HG03045 (cell line): ENCODE results near the gene ATOSA.

Experiments
- ATAC-seq: cut with Tn5 transposase; IDR thresholded peaks from one replicate; pipeline ENCODE4 v1.9.1; 2021; ENCODE audit warnings: mild to moderate bottlenecking, moderate library complexity; ENCODE audit not compliant: unreplicated experiment

Gene ATOSA

DNA sequence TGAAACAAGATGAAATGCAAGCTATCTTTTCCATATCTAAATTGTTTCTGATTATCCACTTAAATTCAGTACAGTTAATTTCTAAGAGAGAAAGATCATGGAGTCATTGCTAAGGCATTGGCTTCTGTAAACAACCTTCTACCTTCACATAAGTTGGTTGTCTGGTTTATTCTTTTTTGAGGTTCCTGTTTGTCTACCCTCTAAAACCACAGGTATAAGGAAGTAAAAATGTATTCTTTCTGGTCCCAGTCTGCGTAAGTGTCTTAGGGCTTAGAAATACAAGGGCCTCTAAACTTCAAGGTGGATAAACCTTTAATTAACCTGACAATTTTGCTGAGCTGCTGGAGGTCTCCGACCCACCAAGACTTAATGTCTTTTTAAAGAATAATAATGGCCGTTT is 3.6 kb upstream of the ATOSA start:
- ATAC-seq, result no peak

DNA sequence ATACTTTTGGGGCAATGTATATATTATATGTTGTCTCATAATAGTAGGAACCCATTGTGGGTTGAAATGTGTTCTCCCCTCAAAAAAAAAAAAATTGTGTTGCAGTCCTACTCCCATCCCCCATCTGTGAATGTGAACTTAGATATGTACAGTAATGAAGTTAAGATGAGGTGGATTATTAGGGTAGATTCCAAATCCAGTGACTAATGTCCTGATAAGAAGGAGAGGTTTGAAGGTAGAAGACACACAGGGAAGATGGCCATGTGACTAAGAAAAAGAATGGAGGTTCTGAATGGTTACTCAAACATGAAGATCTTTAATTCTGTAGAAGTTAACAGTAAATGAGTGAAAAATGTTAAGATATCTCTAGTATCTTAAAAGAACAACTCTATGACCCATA is 3.0 kb upstream of the ATOSA start:
- ATAC-seq, result no peak

DNA sequence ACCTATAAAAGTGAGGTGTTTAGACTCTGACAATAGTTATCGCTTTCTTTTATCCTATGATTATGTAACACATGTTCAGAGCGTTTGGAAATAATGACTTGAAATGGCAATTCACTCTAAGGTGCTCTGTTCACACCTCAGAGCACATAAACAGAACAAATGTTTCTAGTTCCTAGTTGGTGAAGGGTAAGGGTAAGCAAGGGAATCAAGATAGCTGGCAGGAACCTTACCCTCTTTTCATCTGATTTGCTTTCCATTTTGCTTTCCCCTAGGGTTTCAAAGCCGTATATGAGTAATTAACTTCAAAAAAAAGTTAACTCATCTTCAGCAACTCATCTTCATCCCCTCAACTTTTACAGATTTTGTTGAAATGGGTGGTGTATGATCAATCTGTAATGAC is 2.3 kb upstream of the ATOSA start:
- ATAC-seq, result no peak

DNA sequence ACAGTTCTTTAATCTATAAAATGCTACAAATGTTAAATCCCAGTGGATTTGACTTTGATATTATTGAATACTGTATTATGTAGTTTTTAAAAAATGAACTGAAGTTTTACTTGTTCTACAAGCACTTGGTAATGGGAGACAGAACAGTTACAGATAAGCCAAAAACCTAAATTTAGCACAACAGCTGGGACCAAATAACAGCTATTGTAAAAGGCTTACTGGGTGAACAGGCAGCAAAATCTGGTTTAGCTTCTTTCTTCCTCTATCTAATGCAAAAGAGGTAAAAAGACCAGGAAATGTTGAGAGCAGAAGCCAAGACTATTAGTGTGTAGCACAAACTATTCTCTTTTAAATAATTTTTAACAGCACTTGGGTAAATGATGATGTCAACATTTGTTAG is 1.6 kb upstream of the ATOSA start:
- ATAC-seq, result no peak

DNA sequence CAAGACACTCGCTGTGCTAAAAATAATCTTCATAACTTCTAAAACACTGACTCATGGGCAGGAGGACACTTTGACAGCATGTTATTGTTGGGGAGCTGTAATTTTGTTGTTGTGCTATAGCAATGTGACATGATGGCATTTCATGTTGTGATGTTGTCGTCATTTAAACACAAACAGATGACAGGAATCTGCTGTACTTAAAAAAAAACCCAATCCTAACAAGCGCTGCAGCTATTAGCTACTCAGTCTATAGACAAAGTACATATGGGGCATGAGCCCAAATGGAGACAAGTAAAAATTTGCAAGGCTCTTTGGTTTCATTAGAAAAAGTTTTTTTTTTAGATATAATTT is 828 bp upstream of the ATOSA start:
- no peak for ATAC-seq

DNA sequence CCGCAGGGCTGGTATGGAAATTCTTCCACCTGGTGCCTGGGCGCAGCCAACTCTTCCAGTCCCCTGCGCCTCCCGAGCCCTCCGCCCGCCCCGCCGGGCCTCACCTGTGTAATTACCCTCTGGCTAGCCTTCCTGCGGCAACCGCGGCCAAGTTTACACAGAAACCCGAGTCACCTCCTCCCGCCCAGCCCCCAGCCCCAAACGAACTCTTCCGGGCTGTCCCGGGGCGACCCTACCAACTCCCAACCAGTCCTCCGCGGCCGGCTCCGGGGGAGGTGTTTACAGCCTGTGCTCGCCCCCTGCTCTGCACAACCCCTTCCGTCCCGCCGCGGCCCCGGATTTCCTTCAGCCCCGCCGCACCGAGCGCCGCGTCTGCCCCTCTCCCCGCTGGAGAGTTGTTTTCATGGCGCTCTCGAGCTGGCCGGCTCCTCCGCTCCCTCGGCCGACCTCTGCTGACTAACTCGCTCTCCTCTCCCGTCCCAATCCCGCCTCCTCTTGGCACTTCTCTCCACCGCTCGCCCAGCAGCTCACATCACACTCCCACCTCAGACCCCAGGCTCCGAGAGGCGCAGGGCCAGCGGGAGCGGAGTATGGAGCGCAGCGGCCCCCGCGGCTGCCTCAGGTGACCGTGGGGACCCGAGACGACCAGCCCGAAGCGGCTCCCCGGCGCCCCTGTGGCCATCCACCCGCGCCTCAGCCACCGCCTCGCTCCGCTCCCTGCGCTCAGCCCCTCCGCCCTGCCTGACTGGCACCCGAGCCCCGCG is 538 bp downstream of the ATOSA start:
- peak; percentile 28 for ATAC-seq

DNA sequence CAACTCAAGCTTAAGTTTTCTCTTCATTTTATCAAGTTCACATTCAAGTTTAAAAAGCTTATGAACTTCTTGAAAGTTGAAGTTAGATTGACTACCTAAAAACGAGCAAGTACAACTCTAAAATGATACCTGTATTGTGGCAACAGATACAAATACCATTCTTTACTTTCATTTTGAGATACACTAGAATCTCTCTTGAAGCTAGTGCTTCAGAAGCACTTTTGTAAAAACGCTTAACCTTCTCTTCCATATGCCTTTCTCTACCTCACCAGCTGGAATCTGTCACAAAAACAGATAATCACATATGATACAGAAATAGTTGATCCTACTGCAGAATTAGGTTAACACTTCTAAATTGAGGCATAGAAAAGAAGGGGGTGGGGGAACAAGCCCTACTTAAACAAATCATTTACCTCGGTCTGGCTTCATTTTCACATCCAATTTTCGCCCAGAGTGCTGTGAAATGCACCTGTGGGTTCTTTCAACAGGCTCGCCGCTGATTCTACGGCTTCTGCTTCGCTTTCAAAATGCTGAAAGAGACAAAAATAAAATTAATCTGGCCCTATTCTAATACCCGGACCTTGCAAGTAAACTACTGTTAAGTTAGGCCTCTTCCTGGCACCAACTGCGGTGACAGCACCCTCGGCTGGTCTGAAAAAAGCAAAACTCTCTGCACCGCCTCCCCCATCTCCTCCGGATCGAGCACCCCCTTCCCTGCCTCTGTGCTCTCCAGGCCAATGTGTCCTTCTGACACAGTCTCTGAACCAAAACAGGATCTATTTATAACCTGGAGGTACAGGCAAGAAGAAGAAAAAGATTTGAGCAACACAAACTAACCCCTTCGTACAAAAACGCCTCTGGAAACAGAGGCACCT is 1.4 kb downstream of the ATOSA start:
- ATAC-seq, result peak; percentile 29

DNA sequence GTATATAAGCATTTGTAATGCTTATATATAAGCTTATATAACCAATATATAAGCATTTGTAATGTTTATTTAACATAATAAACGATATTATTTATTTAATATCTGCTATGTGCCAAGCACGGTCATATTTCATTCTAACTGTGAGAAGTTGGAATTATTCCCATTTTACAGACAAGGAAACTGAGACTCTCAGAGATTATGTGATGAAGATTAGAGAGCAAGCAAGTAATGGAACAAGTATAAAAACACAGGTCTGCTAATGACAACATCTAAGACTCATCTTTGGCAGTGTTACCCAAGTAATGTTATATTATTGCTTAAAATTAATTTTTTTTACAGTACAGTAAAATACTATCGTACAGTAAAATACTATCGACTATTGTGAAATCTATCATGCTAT is 4.4 kb downstream of the ATOSA start:
- ATAC-seq, result no peak

DNA sequence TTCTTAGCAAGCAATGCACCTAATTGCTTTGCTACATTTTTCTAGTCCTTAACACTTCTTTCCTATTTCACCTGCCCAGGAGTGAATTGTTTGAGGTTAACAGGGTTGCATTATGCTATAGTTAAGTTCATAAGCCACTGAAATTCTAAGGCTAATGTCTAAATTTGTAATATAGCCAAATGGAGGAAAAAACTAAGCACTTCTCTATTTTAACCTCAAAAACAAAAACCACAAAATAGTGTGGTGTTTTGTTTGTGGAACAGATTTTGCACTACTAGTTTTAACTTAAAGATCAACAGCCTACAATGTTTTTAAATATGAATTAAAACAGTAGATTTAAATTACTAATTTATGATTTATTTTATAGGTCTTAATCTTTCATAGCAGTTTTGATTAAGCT is 5.5 kb downstream of the ATOSA start:
- no peak for ATAC-seq

DNA sequence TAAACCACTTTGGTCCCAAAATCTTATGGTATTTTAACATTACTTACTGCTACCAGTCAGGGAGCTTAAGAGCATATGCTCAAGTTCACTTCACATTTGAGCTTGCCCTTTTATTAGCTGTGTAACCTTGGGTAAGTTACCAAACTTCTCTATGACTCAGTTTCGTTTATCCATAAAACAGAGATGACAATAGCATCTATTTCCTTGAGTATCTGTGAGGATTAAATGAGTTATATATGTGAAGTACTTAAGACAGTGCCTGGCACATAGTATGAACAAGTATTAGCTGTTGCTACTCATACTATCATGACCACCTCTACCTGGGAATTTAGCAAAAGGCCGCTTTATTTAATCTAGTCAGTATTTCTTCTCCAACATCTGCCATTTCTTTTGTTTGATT is 5.9 kb downstream of the ATOSA start:
- no peak for ATAC-seq

DNA sequence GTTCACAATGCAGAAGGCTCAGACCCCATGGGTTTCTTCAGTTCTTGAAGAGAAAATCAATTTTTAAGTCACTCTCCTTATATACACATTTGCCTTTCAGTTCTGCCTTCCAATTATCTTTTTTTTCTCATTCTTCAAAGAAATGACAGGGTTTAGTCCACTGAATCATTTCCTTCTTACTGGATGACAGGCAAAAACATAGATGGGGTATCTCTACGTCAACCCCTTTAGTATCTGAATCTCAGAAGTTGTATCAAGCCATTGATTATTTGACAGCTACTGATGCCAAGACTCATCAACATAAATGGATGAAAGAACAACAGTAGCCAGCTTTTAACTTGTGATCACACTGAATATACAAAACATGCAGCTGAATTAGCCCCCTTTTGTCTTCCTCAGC is 6.5 kb downstream of the ATOSA start:
- no peak for ATAC-seq

DNA sequence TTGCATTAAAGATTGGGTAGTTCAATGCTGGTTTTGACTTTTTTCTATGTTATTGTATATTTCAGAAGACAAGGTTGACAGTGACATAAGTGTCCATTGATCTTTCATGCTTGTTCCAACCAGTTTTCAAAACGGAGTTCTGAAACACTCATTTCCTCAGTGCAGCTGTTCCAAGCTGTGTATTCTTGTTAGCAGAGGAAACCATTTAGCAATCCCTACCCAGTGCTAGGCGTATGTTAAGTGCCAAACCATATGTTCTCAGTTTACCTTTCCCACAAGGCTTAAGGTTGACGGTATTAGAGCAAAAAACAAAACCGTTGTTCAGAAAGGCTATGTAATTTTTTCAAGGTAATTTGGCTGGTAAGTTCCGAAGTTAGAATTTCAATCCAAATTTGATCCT is 9.1 kb downstream of the ATOSA start:
- ATAC-seq, result no peak

DNA sequence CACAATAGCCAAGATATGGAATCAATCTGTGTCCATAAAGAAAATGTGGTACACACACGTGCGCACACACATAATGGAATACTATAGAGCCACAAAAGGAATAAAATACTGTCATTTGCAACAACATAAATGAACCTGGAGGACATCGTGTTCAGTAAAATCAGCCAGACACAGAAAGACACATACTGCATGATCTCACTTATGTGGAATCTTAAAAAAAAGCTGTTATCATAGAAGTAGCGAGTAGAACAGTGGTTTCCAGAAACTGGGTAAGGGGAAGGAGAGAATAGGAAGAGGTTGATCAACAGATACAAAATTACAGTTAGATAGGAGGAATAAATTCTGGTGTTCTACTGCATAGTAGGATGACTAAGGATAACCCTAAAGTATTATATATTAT is 11.1 kb downstream of the ATOSA start:
- no peak for ATAC-seq

DNA sequence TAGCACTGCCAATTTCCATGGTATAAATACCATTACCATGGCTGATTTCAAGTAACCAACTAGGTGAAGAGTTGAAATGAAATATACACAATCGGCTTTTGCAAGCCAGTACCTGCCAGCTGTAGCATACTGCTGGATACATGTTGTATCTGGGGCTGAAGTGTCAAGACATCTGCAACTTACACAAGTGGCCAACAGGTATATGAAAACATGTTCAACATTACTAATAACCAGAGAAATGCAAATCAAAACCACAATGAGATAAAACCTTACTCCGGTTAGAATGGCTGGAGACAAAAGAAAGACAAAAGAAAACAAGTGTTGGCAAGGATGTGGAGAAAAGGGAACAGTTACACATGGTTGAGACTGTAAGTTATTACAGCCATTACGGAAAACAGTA is 11.6 kb downstream of the ATOSA start:
- peak; percentile 61 for ATAC-seq

DNA sequence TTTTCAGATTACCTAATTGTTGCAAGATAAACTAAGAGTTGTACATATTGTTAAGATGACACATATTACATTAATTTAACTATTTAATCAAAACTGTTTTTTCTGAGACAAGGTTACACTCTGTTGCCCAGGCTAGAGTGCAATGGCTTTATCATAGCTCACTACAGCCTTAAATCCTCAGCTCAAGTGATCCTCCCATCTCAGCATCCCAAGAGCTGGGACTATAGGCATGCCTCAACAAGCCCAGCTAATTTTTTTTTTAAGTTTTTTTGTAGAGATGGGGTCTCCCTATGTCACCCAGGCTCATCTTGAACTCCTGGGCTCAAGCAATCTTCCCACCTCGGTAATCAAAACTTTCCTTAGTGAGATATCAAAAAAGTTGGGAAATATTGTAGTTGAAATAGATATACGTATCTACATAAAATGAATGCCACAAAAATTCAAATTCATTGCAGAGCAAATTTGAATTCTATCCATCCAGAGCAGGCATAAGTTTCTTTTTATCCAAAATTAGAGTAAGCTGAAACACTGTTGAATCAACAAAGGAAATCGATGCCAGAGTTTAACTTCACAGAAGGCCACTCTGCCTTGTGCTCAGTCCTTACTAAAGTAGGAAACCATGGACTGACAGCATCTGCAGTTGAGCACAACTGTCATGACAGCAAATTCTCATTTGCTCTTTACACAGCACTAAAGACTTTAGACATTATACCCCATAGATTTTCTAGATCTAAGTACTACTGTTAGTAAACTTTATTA is 15.5 kb downstream of the ATOSA start:
- no peak for ATAC-seq

DNA sequence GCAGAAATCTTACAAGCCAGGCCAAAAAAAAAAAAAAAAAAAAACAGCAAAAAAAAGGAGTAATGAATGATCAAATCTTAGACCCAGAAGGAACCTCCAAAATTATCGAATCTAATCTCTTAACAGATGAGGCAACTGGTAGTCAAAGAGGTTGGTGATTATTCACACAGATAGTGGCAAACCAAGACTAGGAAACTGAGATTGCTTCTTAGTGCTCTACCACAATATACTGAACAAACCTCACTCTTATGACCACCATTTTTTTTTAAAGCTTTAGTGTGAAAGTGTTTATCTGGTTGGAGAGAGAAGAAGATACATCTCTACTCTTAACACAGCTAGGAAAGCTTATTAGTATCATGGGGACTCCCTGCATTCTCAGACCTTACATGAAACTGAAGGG is 17.3 kb downstream of the ATOSA start:
- ATAC-seq, result no peak

DNA sequence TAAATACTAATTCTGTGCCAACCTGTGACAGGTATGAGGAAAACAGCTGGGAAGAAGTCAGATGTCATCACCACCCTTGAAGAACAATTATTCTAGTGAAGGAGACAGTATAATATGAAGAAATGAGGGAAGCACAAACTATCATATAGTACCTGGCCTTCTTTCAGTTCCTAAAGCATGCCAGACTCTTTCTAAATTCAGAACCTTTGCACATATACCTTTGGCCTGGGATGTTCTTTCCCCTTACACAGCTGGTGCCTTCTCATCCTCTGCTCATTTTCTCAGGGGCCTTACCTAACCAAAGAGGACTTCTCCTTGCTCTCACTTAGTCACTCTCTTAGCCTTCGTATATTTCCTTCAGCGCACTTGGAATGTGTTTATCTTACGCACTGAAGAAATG is 19.0 kb downstream of the ATOSA start:
- no peak for ATAC-seq

DNA sequence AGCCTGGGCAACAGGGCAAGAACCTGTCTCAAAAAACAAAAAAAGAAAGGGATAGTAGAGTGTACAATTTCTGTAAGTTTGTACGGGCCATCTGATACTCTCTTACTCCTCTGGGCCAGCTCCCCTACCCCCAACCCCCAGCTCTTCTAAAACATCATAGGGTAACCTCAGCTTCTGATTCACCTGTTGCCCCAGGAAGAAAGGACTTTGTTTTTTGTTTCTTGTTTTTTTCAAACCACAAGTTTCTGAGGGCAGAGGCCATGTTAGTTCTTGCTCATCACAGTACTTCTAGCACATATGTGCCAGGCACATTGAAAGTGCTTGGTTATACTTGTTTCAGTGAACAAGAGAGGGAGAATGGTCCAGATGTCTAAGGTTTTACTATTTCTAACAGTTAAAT is 20.2 kb downstream of the ATOSA start:
- peak; percentile 79 for ATAC-seq

DNA sequence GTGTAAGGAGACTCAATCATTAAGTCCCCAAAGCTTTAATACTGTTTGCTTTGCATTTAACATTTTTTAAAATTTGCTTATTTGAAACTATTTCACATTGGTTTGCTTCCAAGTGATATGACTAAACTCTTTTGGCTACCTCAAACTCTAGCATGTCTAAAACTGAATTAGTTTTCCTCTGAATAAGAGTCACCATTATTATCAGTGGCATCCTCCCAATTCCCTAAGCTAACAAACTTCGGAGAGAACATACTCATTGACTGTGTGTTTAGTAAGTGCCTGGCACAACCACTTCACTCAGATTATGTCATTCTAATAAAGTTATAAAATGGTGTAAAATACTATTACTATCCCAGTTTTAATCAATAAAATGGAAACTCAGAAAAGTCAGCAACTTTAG is 21.9 kb downstream of the ATOSA start:
- no peak for ATAC-seq

DNA sequence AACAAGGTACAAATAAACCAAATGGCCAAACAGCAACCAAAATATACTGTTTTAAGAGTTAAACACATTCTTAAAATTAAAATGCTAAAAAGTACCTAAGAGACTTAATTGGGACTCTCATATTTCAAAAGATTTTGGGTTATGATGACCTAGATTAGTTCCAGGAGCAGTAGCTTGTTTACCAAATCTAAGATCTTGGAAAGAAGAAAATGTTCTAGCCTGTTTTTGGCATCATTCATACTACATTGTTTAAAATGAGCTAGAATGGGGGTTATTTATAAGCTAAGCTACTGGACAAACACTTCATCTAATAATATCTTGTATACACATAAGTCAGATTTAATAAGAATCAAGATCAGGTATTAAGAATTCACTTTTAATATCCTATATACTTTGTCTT is 22.8 kb downstream of the ATOSA start:
- ATAC-seq, result no peak

DNA sequence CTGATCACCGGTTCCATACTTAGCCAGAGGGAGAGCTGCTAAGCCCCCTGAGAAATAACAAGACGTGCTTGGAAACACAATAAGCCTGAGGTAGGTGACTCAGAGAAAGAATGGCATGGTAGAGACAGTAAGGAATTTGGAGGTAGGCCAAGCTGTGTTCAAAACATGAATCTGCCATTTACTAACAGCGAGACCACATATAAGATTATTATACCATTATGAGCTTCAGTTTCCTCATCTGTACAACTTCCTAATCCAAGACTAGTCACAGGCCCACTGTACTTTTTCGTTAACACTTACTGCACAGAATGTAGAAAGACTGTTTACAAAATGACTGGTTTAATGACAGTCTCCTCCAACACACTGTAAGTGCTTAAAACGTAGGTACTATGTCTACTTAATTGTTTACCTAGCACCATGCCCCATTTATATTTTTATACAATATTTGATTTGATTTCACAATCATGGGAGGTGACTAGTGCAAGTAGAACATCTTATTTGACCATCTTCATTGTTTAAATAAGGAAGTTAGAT is 25.7 kb downstream of the ATOSA start:
- ATAC-seq, result no peak

DNA sequence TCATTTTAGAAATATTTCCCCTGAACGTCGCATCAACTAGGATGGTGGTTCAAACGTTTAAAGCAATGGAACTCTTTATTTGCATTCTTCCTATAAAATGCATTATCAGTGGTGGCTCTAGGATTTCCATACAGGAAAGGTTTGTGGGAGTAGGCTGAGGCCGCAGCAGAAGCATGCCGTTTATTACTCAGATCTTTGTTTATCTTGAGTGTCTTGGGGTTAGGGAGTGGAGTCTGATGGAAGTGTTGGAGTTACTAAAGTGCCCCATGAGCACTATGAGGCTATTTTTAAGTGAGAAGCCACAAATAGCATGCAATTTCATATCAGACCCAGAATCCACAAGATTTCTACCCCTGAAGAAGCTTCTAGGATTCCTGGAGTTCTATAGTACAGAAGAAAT is 26.2 kb downstream of the ATOSA start:
- ATAC-seq, result no peak
